ENCODE results near the gene MSH3.

- TF ChIP-seq ZNF274 (IDR thresholded peaks at IDR 0.05; ENCODE audit: low read depth, low read length) (no peak), YY1 (IDR thresholded peaks at IDR 0.05; ENCODE audit: insufficient read depth, insufficient read length) (no peak)
Measured at GRCh38 chr5:80707645-80708044, 53.2 kb downstream of the MSH3 start.
